ENCODE results near the gene FIGN. TPM values are rescaled to one million over a fixed set of nuclear protein-coding genes. Genes with fewer than 3 reads are reported as not detected.

Gene FIGN
- total and polyA plus RNA-seq, 9 of the 15 experiments (the other 6 are each of a cell fraction or from before 2014, with no cell fraction given) = 0.02 TPM; not detected in 8

DNA sequence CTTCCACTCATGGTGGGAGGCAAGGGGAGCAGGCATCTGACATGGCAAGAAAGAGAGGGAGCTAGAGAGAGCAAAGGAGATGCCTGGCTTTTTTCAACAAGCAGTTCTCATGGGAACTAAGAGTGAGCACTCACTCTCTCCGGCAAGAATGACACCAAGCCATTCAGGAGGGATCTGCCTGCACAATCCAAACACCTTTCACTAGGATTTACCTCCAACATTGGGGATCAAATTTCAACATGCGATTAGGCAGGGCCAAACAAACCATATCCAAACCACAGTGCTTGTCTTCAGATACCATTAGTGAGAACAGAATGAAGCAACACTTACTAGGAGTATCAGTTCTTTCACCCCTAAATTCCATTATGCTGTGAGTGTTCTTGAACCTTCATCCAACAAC lies 77.3 kb downstream of the FIGN start:
- H3K9ac ChIP-seq (ENCODE audit: insufficient read depth in 1 of 2, low read depth in 2 of 2, low read length in 2 of 2) = no peak overlapping the region
- WGBS (ENCODE audit: insufficient coverage, low coverage, missing lambda C conversion rate) = 0% methylated on average over 2 of the region's 2 CpGs
- no peak overlapping the region for H3K4me3 ChIP-seq
- no peak for FAIRE-seq
- no peaks in the 10 kb centered on the region for H3K4me1 ChIP-seq (replicated peaks in 1 of 2; ENCODE audit: control insufficient read depth in 2 of 2, insufficient read depth in 2 of 2, low read length in 2 of 2)
- in situ Hi-C loops (cut with MboI) (no loop called here), intact Hi-C loops (cut with micrococcal nuclease) (no loop called here)
- H3K9me1 ChIP-seq (ENCODE audit: control insufficient read depth, insufficient read depth, low read length) = no peaks in the 10 kb centered on the region
- no peak for DNase-seq (ENCODE audit: extremely low read depth in 1 of 4, low spot score in 3 of 4)
- no peaks in the 10 kb centered on the region for H3K79me2 ChIP-seq (ENCODE audit: control insufficient read depth, insufficient read depth, low read length)
- no peak for TF ChIP-seq ZKSCAN1 (IDR thresholded peaks at IDR 0.05; ENCODE audit: low read depth, low read length)
- no peak for TF ChIP-seq SMARCA5 (IDR thresholded peaks at IDR 0.05)
- TF ChIP-seq SMARCA4 (IDR thresholded peaks at IDR 0.05) = no peak
- no peak for TF ChIP-seq PHB2 (IDR thresholded peaks at IDR 0.05; ENCODE audit: low read depth)
- TF ChIP-seq MEF2A (IDR thresholded peaks at IDR 0.05; ENCODE audit: control insufficient read depth, low read depth, low read length) = no peak
- TF ChIP-seq IRF2 (CRISPR knock-in tag; IDR thresholded peaks at IDR 0.05) = no peak
- TF ChIP-seq ZNF778 (CRISPR knock-in tag; IDR thresholded peaks at IDR 0.05) = no peak
- TF ChIP-seq, protein P1, sequence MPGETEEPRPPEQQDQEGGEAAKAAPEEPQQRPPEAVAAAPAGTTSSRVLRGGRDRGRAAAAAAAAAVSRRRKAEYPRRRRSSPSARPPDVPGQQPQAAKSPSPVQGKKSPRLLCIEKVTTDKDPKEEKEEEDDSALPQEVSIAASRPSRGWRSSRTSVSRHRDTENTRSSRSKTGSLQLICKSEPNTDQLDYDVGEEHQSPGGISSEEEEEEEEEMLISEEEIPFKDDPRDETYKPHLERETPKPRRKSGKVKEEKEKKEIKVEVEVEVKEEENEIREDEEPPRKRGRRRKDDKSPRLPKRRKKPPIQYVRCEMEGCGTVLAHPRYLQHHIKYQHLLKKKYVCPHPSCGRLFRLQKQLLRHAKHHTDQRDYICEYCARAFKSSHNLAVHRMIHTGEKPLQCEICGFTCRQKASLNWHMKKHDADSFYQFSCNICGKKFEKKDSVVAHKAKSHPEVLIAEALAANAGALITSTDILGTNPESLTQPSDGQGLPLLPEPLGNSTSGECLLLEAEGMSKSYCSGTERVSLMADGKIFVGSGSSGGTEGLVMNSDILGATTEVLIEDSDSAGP (CRISPR knock-in tag; IDR thresholded peaks at IDR 0.05) = no peak
- TF ChIP-seq POLR2A (conservative IDR thresholded peaks at IDR 0.05) = no peak
- TF ChIP-seq HDAC6 (IDR thresholded peaks at IDR 0.05; ENCODE audit: low read depth, low read length) = no peak
- no peak for TF ChIP-seq MBD2 (IDR thresholded peaks at IDR 0.05; ENCODE audit: borderline replicate concordance, low read depth)
- no peak for TF ChIP-seq ZNF589 (CRISPR knock-in tag; IDR thresholded peaks at IDR 0.05; ENCODE audit: low read depth)
- TF ChIP-seq, protein P2, sequence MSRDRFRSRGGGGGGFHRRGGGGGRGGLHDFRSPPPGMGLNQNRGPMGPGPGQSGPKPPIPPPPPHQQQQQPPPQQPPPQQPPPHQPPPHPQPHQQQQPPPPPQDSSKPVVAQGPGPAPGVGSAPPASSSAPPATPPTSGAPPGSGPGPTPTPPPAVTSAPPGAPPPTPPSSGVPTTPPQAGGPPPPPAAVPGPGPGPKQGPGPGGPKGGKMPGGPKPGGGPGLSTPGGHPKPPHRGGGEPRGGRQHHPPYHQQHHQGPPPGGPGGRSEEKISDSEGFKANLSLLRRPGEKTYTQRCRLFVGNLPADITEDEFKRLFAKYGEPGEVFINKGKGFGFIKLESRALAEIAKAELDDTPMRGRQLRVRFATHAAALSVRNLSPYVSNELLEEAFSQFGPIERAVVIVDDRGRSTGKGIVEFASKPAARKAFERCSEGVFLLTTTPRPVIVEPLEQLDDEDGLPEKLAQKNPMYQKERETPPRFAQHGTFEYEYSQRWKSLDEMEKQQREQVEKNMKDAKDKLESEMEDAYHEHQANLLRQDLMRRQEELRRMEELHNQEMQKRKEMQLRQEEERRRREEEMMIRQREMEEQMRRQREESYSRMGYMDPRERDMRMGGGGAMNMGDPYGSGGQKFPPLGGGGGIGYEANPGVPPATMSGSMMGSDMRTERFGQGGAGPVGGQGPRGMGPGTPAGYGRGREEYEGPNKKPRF (IDR thresholded peaks at IDR 0.05; ENCODE audit: low read depth, low read length) = no peak
- no peak for TF ChIP-seq GATAD2A (IDR thresholded peaks at IDR 0.05)
- no peak for TF ChIP-seq HDAC1 (IDR thresholded peaks at IDR 0.05)
- no peak for TF ChIP-seq ZNF76 (CRISPR knock-in tag; IDR thresholded peaks at IDR 0.05; ENCODE audit: borderline replicate concordance)
- TF ChIP-seq PTBP1 (IDR thresholded peaks at IDR 0.05; ENCODE audit: low read depth, low read length) = no peak
- H2AFZ ChIP-seq (ENCODE audit: low read depth, low read length) = no peak overlapping the region
- ATAC-seq = no peak
- no peak overlapping the region for H3K27ac ChIP-seq (ENCODE audit: extremely low read depth, low read depth, low read length)
- H3K9me3 ChIP-seq (replicated peaks; ENCODE audit: control insufficient read depth, insufficient read depth, low read depth, low read length) = 0 out of 2 replicates have a peak, but pooled peaks cover 2% of the 10 kb centered on the region
- H4K20me1 ChIP-seq (replicated peaks; ENCODE audit: control insufficient read depth, insufficient read depth, low read length) = no peaks in the 10 kb centered on the region
- no peaks in the 10 kb centered on the region for H3K27me3 ChIP-seq (ENCODE audit: control insufficient read depth in 2 of 2, insufficient read depth in 2 of 2, low read length in 2 of 2)
- ChIA-PET CTCF (ENCODE audit: low intra/inter-chr PET ratio) (no interaction called here), POLR2A (no interaction called here)
- no peaks in the 10 kb centered on the region for H3K36me3 ChIP-seq (ENCODE audit: control insufficient read depth, insufficient read depth, low read length)
- no TSS peak for BruUV-seq (replicated peaks)
- H3K4me2 ChIP-seq (ENCODE audit: insufficient read depth, low read length) = no peak overlapping the region

All from K562 (cell line).